Stimulated activated memory B cell treated with anti-CD40 and anti-IgM and Interleukin-4, amounts not matched to agents 10 μg/mL and 1 μg/mL and 100 μg/mL, for 72 hours (primary cell): ENCODE results near the gene LRRC2.
A peak's percentile ranks its signal among the peaks of the same experiment; 100 is the strongest.
"Not testable (repeated sequence)": the region's sequence is repeated elsewhere in the genome, so short reads cannot be mapped to it uniquely, and the experiment has no call there.

Experiments
- ATAC-seq: fragments of 150-1000 bp; cut with Tn5 transposase; 2 replicates; pipeline ENCODE4 v1.10.0; 2021
- H3K27ac Mint-ChIP-seq: one replicate; pipeline ENCODE4 v1.8.0; 2022; ENCODE audit warnings: mild to moderate bottlenecking, mixed read lengths
- H3K27me3 Mint-ChIP-seq: one replicate; pipeline ENCODE4 v1.8.0; 2022; ENCODE audit warnings: mixed read lengths
- H3K36me3 Mint-ChIP-seq: one replicate; pipeline ENCODE4 v1.8.0; 2022; ENCODE audit warnings: mixed read lengths
- H3K4me1 Mint-ChIP-seq: one replicate; pipeline ENCODE4 v1.8.0; 2022; ENCODE audit warnings: mixed read lengths
- H3K4me3 Mint-ChIP-seq: one replicate; pipeline ENCODE4 v1.8.0; 2022; ENCODE audit warnings: mild to moderate bottlenecking, moderate library complexity, mixed read lengths
- H3K9me3 Mint-ChIP-seq: one replicate; pipeline ENCODE4 v1.8.0; 2022; ENCODE audit warnings: mixed read lengths

Gene LRRC2

GRCh38 chr3:46535746-46536145 lies 30.4 kb downstream of the LRRC2 start:
- no peak overlapping the region for H3K27ac Mint-ChIP-seq

DNA sequence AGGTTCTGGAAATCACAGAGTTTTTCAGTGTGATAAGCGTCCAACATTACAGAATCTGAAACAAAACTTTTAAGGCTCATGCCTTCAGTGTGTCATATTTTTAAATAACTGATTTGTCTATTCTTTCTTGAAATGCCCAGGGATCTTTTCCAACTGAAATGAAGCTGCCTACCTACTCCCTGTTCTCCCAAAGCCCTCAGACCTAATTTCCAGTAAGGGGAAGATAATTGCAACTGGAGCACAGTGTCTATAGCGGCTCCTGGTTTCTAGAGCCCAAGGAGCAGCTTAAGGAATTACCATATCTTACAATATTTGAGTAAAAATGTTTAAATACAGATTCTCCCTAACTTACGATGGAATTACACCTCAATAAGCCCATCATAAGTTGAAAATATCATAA lies 33.0 kb downstream of the LRRC2 start:
- peaks cover 3% of the 10 kb centered on the region for H3K9me3 Mint-ChIP-seq

More at GRCh38 chr3:46535746-46536145, 30.4 kb downstream of the LRRC2 start:
- peaks cover 14% of the 10 kb centered on the region for H3K27me3 Mint-ChIP-seq
- ATAC-seq, result no peak
- peaks cover 3% of the 10 kb centered on the region for H3K9me3 Mint-ChIP-seq
- peaks cover 54% of the 10 kb centered on the region for H3K4me1 Mint-ChIP-seq
- H3K36me3 Mint-ChIP-seq, result no peaks in the 10 kb centered on the region
- H3K4me3 Mint-ChIP-seq, result no peak overlapping the region

DNA sequence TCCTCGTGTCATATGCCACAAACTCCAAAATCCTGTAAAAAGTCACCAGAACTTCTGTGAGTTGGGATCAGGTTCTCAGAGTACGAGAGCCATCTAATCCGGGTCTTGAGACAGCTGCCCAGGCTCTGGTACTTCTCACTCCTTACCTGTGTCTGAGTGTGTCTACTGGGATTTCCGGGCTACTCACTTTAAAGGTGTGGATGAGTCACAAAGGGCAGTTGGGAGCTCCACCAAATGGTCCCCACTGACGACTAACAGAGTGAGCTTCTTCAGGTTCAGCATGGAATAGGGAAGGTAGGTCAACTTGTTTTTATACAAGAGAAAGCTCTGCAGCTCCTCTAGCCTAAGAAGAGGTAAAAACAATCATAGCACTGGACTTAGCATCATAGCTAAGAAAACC lies 38.9 kb downstream of the LRRC2 start:
- no peak for ATAC-seq

More for the DNA sequence above, 33.0 kb downstream of the LRRC2 start:
- no peak overlapping the region for H3K4me3 Mint-ChIP-seq
- no peak overlapping the region for H3K27ac Mint-ChIP-seq
- H3K36me3 Mint-ChIP-seq, result no peaks in the 10 kb centered on the region
- H3K27me3 Mint-ChIP-seq, result peaks cover 14% of the 10 kb centered on the region
- ATAC-seq, result no peak
- H3K4me1 Mint-ChIP-seq, result peaks cover 34% of the 10 kb centered on the region

GRCh38 chr3:46524832-46525231 lies 41.3 kb downstream of the LRRC2 start:
- no peaks in the 10 kb centered on the region for H3K36me3 Mint-ChIP-seq
- H3K27me3 Mint-ChIP-seq, result no peaks in the 10 kb centered on the region
- H3K4me3 Mint-ChIP-seq, result no peak overlapping the region
- no peaks in the 10 kb centered on the region for H3K9me3 Mint-ChIP-seq
- no peak for ATAC-seq
- H3K27ac Mint-ChIP-seq, result no peak overlapping the region
- no peaks in the 10 kb centered on the region for H3K4me1 Mint-ChIP-seq

More for the DNA sequence above, 38.9 kb downstream of the LRRC2 start:
- Mint-ChIP-seq H3K4me1 (no peaks in the 10 kb centered on the region), H3K36me3 (no peaks in the 10 kb centered on the region), H3K27ac (peak overlapping the region; percentile 24), H3K9me3 (no peaks in the 10 kb centered on the region), H3K4me3 (no peak overlapping the region), H3K27me3 (no peaks in the 10 kb centered on the region)

GRCh38 chr3:46524008-46524407 lies 42.1 kb downstream of the LRRC2 start:
- Mint-ChIP-seq H3K36me3 (no peaks in the 10 kb centered on the region), H3K4me3 (no peak overlapping the region), H3K27ac (no peak overlapping the region), H3K9me3 (no peaks in the 10 kb centered on the region), H3K27me3 (no peaks in the 10 kb centered on the region), H3K4me1 (no peaks in the 10 kb centered on the region)
- ATAC-seq, result no peak

GRCh38 chr3:46523556-46523955 lies 42.5 kb downstream of the LRRC2 start:
- no peaks in the 10 kb centered on the region for H3K36me3 Mint-ChIP-seq
- no peaks in the 10 kb centered on the region for H3K27me3 Mint-ChIP-seq
- no peaks in the 10 kb centered on the region for H3K9me3 Mint-ChIP-seq
- H3K27ac Mint-ChIP-seq, result no peak overlapping the region
- H3K4me3 Mint-ChIP-seq, result no peak overlapping the region
- H3K4me1 Mint-ChIP-seq, result no peaks in the 10 kb centered on the region
- no peak for ATAC-seq

- not testable (repeated sequence) for H3K4me3 Mint-ChIP-seq, ATAC-seq, H3K27ac Mint-ChIP-seq, H3K27me3 Mint-ChIP-seq, H3K4me1 Mint-ChIP-seq, H3K36me3 Mint-ChIP-seq, H3K9me3 Mint-ChIP-seq
These were observed 43.9 kb downstream of the LRRC2 start for GRCh38 chr3:46522201-46522600.

DNA sequence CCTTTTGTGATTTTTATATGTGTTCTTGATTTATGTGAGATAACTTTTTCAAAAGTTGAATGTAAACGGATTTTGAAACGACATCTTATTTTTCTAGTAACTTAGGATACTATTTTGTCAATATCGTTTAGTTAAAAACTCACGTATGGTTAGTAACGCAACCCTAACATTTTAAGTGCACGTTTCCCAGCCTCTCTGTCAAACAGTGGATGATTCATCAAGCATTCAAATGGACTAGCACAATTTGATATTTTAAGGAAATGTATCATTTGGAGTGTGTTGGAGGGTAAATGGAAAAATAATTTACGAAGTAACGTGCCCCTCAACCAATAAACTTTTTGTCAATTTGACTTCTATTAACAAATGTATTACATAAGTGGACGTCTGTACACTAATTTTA lies 45.0 kb downstream of the LRRC2 start:
- Mint-ChIP-seq H3K27me3 (no peaks in the 10 kb centered on the region), H3K36me3 (no peaks in the 10 kb centered on the region), H3K4me1 (no peaks in the 10 kb centered on the region), H3K27ac (no peak overlapping the region), H3K9me3 (no peaks in the 10 kb centered on the region), H3K4me3 (no peak overlapping the region)
- ATAC-seq, result no peak

DNA sequence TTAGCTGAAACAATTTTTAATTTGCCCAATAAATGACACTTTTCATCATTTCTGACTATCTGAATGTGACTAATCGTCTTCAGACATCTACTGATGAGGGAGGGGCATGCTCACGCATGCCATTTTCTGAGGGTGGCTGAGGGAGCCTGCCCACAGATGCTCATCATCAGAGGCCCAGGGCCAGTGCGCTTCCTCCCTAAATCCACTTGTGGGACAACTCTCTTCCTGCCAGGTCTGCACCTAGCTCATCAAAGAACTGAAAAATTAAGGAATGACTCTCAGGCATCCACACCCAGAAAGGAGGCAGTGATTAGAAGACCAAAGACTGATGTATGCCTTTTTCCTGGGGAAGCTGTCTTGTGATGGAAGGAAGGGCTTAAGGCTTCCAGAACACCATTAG lies 45.6 kb downstream of the LRRC2 start:
- H3K4me3 Mint-ChIP-seq, result no peak overlapping the region
- H3K36me3 Mint-ChIP-seq, result no peaks in the 10 kb centered on the region
- ATAC-seq, result no peak
- H3K4me1 Mint-ChIP-seq, result no peaks in the 10 kb centered on the region
- no peak overlapping the region for H3K27ac Mint-ChIP-seq
- H3K27me3 Mint-ChIP-seq, result no peaks in the 10 kb centered on the region
- H3K9me3 Mint-ChIP-seq, result no peaks in the 10 kb centered on the region

- Mint-ChIP-seq H3K4me3 (no peak overlapping the region), H3K27ac (no peak overlapping the region), H3K9me3 (no peaks in the 10 kb centered on the region), H3K36me3 (no peaks in the 10 kb centered on the region), H3K27me3 (no peaks in the 10 kb centered on the region), H3K4me1 (no peaks in the 10 kb centered on the region)
- ATAC-seq, result no peak
These were observed 46.1 kb downstream of the LRRC2 start for GRCh38 chr3:46519952-46520351.

DNA sequence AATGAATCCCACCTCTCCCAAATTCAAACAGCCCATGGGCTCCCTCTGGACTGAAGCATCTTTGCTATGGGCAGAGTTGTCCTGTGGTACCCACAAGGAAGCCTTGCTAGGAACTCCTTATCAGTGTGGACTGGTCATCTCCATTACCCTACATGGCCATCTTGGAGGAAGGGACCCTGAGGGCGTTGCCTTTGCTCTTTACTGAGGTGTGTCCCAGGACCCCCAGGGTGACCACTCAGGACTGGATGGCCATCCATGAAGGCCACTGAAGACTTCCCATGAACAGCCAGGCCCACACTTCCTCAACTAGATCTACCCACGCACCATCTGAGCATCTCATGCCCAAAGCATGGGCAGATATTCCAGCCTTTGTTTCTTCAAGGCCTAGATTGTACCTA lies 48.3 kb downstream of the LRRC2 start:
- Mint-ChIP-seq H3K4me1 (no peaks in the 10 kb centered on the region), H3K27me3 (peaks cover under 1% of the 10 kb centered on the region), H3K4me3 (no peak overlapping the region), H3K9me3 (no peaks in the 10 kb centered on the region), H3K27ac (no peak overlapping the region), H3K36me3 (no peaks in the 10 kb centered on the region)
- ATAC-seq, result no peak

- H3K4me1 Mint-ChIP-seq, result no peaks in the 10 kb centered on the region
- H3K9me3 Mint-ChIP-seq, result no peaks in the 10 kb centered on the region
- no peak for ATAC-seq
- H3K27me3 Mint-ChIP-seq, result peaks cover 6% of the 10 kb centered on the region
- no peak overlapping the region for H3K27ac Mint-ChIP-seq
- H3K4me3 Mint-ChIP-seq, result no peak overlapping the region
- no peaks in the 10 kb centered on the region for H3K36me3 Mint-ChIP-seq
These were observed 48.9 kb downstream of the LRRC2 start for GRCh38 chr3:46517016-46517783.

- Mint-ChIP-seq H3K4me1 (no peaks in the 10 kb centered on the region), H3K36me3 (no peaks in the 10 kb centered on the region), H3K9me3 (no peaks in the 10 kb centered on the region), H3K27ac (no peak overlapping the region), H3K27me3 (peaks cover 8% of the 10 kb centered on the region), H3K4me3 (no peak overlapping the region)
- no peak for ATAC-seq
These were observed 49.6 kb downstream of the LRRC2 start for GRCh38 chr3:46516521-46516920.

- Mint-ChIP-seq H3K4me1 (peaks cover 6% of the 10 kb centered on the region), H3K9me3 (no peaks in the 10 kb centered on the region), H3K36me3 (no peaks in the 10 kb centered on the region), H3K27me3 (peaks cover 8% of the 10 kb centered on the region), H3K27ac (no peak overlapping the region), H3K4me3 (no peak overlapping the region)
- no peak for ATAC-seq
These were observed 53.8 kb downstream of the LRRC2 start for GRCh38 chr3:46512191-46512749.

- Mint-ChIP-seq H3K4me3 (no peak overlapping the region), H3K4me1 (peaks cover 19% of the 10 kb centered on the region), H3K9me3 (peaks cover 4% of the 10 kb centered on the region), H3K27ac (no peak overlapping the region), H3K36me3 (no peaks in the 10 kb centered on the region), H3K27me3 (peaks cover 8% of the 10 kb centered on the region)
- no peak for ATAC-seq
These were observed 56.4 kb downstream of the LRRC2 start for GRCh38 chr3:46509661-46510187.
